NCI-H2081 treated with DMSO at 0.1 percent for 48 hours (cell line): ENCODE results near the gene PTPDC1.
"Not testable (repeated sequence)": the region's sequence is repeated elsewhere in the genome, so short reads cannot be mapped to it uniquely, and the experiment has no call there.

Experiments
- DNase-seq: peaks from one replicate; lab custom pipeline; 2025; lab: John Stamatoyannopoulos, UW

PTPDC1 gene

DNA sequence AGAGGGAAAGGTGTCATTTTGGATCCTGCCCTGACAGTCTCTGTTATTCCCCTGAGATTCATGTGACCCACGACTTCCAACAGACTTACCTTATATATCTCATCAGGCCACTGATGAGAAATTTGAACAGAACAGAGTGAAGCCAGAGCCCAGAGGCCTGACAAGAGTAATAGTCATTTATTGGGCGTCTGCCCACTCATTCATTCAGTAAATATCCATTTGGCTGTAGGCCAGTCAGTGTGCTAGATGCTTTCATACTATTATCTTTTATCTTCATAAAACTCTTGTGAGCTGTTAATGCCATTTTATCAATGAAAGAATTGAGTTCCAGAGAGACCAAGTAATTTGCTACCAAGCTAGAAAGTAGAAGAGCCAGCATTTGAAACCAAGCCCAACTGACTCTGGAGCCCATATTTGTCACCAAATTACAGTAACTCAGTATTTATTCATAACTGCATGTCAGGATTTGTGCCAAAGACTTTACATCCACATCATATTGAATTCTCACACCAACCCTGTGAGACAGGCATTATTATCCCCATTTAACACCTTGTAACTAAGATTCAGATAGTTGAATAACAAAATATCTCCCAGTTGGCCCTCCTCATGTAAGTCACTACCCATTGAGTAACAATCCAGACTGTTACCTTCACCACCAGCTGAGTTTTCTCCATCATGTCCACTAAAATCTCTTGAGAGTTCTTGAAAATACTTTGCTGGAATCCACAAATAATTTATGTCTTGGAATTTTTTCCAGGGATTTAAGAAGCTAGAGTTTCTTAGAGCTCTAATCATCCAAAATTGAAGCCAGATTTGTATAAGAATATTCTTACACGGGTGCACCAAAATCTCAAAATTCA lies 2.5 kb downstream of the PTPDC1 start:
- peak; percentile 44 for DNase-seq

DNA sequence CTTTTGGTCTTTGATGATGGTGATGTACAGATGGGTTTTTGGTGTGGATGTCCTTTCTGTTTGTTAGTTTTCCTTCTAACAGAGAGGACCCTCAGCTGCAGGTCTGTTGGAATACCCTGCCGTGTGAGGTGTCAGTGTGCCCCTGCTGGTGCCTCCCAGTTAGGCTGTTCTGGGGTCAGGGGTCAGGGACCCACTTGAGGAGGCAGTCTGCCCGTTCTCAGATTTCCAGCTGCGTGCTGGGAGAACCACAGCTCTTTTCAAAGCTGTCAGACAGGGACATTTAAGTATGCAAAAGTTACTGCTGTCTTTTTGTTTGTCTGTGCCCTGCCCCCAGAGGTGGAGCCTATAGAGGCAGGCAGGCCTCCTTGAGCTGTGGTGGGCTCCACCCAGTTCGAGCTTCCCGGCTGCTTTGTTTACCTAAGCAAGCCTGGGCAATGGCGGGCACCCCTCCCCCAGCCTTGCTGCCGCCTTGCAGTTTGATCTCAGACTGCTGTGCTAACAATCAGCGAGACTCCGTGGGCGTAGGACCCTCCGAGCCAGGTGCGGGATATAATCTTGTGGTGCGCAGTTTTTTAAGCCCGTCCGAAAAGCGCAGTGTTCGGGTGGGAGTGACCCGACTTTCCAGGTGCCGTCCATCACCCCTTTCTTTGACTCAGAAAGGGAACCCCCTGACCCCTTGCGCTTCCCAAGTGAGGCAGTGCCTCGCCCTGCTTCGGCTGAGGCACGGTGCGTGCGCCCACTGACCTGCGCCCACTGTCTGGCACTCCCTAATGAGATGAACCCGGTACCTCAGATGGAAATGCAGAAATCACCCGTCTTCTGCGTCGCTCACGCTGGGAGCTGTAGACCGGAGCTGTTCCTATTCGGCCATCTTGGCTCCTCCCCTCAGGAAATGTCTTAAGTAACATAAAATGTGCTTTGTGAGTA lies 10.2 kb downstream of the PTPDC1 start:
- not testable (repeated sequence) for DNase-seq

DNA sequence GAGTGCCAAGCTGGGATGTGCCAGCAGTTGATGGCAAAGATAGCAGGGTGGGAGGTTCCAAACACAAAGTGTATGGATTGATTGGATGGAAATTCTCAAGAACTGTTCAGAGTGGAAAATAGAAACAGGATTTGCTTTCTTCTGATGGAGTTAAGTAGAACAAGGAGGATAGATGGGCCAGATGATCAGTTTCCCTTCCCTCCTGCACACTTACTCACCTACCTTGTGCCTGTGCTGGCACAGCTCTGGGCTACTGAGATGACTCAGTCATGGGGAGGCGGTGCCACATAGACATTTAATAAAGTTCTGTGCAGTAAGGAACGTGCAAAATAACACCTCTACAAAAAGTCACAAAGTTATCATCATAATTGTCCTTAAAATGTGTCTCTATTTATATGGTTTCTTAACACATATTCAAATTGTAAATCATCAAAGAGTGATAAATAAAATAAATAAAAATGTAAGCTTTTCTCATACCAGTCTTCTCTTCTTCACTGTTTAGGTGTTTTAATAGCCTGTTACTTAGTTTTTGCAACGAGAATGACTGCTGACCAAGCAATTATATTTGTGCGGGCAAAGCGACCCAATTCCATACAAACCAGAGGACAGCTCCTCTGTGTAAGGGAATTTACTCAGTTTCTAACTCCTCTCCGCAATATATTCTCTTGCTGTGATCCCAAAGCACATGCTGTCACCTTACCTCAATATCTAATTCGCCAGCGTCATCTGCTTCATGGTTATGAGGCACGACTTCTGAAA lies 12.7 kb downstream of the PTPDC1 start:
- no peak for DNase-seq

DNA sequence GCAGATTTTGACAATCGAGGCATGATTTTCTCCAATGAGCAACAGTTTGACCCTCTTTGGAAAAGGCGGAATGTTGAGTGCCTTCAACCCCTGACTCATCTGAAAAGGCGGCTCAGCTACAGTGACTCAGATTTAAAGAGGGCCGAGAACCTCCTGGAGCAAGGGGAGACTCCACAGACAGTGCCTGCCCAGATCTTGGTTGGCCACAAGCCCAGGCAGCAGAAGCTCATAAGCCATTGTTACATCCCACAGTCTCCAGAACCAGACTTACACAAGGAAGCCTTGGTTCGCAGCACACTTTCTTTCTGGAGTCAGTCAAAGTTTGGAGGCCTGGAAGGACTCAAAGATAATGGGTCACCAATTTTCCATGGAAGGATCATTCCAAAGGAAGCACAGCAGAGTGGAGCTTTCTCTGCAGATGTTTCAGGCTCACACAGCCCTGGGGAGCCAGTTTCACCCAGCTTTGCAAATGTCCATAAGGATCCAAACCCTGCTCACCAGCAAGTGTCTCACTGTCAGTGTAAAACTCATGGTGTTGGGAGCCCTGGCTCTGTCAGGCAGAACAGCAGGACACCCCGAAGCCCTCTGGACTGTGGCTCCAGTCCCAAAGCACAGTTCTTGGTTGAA lies 13.6 kb downstream of the PTPDC1 start:
- DNase-seq, result no peak

DNA sequence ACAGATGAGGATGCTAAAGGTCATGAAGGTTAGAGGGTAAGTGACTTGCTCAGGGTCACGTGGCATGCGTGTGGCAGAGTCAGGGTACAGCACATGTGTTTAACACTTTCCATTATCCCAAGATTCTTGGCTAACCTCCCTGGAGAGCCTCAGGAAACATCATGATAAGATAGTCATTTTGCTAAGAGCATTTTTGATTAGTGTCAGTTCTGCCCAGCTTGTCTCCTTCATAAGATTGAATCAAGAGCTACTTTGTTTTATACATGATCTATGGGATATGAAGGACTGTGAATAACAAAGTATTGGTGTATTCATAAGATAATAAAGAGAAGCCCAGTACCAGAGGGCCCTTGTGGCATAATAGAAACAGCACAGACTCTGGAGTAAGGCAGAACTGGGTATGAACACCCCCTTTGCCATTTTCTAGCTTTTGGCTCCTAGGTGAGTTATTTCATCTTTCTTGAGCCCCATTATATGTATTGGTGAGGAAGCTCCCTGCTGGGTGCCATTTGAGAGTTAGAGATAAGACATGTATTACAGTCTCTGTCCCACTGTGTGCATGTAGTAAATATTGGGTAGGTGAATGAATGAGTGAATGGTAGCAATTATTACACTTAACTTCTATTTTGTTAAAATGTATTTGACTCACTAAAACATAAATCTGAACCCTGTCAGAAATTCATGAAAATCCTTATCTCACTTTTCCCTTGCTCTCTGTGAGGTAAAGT lies 16.1 kb downstream of the PTPDC1 start:
- DNase-seq, result no peak

DNA sequence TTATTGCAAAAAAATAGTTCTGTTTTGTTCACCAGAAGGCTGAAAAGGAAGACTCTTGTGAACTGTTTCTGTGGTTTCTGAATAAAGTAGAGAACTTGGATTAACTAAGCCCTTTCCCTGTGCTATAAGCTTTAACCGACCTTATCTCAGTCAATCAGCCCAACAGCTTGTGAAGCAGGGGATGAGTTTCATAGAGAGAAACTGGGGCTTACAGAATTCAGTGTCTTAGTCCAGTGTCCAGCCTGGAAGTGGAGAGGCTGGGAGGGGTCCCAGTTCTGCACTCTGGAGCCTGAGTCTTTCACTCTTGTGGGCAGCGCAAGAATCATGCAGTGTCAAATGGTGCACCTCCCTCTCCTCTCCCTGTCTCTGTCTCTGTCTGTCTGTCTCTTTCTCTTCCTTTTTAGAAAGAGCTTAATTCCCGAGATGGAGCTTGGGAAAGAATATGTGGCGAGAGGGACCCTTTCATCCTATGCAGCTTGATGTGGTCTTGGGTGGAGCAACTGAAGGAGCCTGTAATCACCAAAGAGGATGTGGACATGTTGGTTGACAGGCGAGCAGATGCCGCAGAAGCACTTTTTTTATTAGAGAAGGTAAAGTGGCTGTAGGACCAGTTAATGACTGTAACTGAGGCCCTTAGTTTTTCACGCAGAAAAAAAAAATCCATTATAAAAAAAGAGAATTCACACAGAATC lies 17.0 kb downstream of the PTPDC1 start:
- no peak for DNase-seq

DNA sequence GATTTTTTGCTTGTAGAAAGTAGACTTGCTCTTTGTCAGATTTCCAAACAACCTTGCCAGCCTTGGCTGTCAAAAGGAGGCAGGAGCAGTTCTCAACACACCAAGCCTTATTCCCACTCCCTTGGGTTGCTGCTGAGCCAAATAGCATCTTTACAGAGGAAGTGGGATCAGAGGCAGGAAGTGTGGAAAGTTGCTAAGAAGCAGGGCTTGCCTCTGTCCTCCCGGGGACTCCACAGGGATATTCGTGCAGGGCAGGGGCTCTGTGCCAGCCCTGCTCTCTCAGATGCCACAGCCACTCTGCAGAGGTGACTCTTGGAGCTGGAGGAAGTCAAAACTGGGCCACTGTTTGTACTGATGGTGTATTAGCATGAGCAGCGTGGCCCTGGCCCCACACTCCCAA lies 24.3 kb downstream of the PTPDC1 start:
- no peak for DNase-seq

DNA sequence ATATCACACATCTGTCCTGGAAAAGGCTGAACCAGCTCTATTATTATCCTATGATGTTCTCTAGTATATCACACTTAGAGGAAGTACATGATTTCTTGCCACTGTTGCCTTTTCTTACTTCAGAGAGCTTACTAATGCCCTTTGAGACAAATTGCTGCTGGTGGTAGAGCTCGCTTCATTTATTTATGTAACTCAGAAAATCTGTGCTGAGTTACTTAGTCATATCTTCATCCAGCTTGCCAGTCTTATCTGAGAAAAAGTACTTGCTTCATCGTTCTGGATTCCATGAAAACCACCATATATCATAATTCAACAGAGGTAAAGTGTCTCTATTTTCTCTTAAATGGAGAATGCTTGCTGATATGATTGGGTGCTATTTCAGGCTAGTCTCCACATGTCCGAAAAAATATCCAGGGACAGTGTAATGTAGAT lies 26.6 kb downstream of the PTPDC1 start:
- no peak for DNase-seq

DNA sequence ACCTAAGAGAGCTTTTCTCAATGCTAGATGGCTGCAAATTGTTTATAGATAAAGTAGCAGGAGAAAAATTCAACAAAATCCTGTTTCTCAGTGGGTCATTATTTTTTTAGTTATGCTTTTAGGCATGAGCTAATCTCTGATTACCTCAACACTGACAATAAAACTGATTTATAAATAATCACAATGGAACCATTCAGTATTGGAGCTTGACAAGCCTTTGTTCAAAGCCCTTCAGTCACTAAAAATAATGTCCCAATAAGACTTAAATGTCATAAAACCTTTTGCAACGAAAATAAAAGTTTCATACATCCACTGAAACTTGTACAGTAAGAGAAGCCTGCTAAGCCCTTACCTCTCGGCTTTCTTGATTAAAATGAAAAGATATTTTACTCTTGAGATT lies 27.2 kb downstream of the PTPDC1 start:
- DNase-seq, result no peak

DNA sequence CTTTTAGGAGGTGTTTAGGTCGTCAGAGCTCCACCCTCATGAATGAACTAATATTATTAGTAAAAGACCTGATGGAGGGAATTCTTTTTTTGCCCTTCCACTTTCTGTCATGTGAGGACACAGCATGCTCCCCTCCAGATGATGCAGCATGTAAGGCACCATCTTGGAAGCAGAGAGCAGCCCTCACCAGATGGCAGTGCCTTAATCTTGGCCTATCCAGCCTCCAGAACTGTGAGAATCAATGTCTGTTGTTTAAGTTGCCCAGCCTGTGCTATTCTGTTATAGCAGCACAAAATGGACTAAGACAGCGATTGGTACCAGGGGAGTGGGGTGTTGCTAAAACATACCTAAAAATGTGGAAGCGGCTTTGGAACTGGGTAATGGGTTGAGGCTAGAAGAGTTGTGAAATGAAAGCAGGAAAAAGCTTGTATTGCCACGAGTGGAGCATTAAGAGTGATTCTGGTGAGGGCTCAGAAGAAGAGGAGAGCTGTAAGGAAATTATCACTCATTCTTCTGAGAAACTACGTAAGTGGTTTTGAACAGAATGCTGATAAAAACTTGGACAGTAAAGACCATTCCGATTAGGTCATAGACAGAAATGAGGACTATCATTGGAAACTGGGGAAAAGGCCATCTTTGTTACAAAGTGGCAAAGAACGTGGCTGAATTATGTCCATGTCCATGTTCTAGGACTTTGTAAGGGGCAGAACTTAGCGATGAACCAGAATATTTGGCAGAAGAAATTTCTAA lies 28.6 kb downstream of the PTPDC1 start:
- DNase-seq, result no peak

DNA sequence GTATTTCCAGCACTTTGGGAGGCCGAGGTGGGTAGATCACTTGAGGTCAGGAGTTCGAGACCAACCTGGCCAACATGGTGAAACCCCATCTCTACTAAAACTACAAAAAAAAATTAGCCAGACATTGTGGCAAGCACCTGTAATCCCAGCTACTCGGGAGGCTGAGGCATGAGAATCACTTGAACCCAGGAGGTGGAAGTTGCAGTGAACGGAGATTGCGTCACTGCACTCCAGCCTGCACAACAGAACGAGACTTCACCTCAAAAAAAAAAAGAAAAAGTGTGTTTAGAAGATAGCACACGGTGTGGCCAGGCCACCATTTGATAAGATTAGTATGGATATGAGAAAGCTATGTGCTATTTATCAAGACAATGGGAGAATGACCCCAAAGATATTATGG lies 35.8 kb downstream of the PTPDC1 start:
- DNase-seq, result not testable (repeated sequence)

DNA sequence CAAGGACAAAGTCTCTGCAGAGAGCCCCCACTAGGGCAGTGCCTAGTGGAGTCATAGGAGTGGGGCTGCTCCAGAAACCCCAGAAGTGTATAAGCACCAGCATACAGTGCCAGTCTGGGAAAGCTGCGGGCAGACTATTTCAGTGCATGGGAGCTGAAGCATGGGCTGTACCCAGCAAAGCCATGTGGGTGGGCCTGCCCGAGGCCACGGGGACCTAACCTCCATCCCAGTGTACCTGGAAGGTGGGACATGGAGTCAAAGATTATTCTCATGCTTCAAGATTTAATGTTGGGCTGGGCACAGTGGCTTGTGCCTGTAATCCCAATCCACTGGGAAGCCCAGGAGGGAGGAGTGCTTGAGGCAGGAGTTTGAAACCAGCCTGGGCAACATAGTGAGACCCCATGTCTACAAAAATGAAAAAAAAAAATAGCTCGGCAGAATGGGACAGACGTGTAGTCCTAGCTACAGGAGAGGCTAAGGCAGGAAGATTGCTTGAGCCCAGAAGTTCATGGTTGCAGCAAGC lies 36.7 kb downstream of the PTPDC1 start:
- DNase-seq, result no peak

DNA sequence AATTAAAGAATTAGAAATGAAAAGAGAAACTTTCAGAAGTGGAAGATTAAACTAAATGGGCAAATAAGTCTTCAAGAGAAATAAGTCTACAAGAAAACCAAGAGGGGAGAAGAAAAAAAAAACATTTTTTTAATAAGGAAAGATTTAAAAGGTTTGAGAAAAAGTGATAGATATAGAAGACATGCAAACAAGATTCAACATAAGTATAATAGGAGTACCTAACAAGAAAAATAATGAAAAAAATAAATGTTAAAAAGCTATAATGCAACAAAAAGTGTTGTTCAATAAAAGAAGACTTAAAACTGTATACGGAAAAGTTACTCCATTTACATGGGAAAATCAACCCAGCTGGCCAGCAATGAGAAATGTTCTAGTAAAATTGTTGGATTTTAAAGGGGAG lies 42.6 kb downstream of the PTPDC1 start:
- no peak for DNase-seq

DNA sequence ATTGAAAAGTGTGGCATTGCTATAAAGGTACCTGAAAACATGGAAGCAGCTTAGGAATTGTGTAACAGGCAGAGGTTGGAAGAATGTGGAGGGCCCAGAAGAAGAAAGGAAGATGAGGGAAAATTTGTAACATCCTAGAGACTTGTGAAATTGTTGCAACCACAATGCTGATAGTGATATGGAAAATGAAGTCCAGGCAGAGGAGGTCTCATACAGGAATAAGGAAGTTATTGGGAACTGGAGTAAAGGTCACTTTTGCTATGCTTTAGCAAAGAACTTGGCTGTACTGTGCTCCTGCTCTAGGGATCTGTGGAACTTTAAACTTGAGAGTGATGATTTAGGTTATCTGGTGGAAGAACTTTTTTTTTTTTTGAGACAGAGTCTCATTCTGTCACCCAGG lies 43.5 kb downstream of the PTPDC1 start:
- no peak for DNase-seq

DNA sequence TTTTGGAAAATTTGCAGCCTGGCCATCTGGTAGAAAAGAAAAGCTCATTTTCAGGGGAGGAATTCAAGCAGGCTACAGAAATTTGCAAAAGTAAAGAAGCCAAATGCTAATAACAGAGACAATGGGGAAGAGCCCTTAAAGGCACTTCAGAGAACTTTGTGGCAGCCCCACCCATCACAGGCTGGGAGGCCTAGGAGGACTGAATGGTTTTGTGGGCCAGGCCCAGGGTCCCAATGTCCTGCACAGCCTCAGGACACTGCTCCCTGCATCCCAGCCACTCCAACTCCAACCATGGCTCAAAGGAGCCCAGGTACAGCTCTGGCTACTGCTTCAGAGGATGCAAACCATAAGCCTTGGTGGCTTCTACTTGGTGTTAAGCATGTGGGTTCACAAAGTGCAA lies 44.3 kb downstream of the PTPDC1 start:
- no peak for DNase-seq

DNA sequence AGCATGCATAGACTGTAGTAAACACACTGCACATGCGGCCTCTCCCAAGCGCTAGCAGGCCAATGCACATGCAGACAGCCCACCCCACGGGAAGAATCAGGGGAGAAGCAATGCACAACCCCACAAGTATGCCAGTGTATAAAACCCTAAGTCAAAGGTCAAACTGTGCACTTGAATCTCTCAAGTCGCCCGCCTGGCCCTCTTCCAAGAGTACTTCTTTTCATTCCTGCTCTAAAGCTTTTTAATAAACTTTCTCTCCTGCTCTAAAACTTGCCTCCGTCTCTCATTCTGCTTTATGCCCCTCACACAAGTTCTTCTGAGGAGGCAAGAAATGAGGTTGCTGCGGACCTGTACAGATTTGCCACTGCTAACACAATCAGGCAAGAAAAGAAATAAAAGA lies 50.4 kb downstream of the PTPDC1 start:
- DNase-seq, result no peak

DNA sequence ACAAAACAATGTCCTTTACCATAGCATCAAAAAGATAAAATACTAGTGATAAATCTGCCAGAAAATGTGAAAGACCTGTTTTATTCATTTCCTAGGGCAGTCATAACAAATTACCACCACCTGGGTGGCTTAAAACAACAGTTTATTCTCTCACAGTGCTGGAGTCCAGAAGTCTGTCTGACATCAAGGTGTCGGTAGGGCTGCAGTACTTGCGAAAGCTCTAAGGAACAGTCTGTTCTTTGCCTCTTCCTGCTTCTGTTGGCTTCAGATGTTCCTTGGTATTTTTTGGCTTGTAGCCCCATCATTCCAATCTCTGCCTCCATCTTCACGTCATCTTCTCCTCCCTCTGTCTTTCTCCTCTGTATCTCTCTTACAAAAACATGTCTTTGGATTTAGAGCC lies 51.0 kb downstream of the PTPDC1 start:
- no peak for DNase-seq

DNA sequence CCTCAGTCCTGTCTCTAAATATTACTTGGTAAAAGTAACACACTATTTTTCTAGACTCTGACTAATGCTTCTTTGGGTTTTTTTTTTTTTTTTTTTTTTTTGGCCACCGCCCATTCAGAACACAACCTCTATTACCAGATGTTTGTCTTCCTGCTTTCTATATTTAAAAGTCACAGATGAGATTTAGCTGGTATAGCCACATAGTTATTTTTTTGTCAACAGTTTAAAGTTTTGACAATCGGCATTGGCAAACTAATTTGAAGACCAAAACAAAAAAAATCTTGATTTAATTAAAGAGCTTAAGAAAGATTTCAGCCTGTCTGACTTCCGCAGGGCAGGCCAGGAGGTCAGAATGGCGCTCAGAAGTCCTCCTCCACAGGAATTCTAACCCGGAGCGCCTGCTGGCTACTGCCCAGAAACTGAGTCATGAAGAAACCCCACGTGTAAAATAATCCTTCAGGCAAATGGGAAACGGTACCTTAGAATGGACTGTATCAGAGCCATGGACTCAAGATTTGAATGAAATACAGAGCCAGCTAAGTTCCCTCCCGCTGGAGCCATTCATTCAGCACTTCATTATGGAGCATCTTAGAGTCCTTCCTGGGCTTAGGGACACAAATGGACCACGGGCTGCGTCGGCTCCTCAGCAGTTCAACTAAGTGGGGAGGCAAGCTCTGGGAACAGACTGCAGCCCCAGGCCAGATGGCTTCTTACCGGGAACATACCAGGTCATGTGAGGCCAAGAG lies 55.6 kb downstream of the PTPDC1 start:
- DNase-seq, result no peak

DNA sequence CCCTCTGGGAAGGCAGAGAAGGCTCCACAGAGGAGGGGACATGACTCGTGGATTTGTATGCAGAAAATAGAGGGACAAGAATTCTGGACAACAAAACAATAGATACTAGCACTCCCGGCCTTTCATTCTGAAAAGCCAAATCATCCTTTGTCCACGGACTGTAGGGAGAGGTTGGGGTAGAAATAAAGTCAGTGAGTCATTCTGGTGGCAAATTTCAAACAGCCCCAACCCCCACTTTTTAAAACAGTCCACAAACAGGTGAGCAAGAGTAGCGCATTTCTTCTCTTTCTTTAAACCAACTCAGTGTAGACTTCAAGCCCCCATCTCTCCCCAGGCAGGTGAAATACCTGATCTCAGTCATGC lies 56.1 kb downstream of the PTPDC1 start:
- DNase-seq, result no peak
